HG03378 (cell line): ENCODE results near the gene GRK7.
"Not testable (repeated sequence)": the region's sequence is repeated elsewhere in the genome, so short reads cannot be mapped to it uniquely, and the experiment has no call there.

Experiments
- ATAC-seq: cut with Tn5 transposase; IDR thresholded peaks from one replicate; pipeline ENCODE4 v1.9.1; 2021; ENCODE audit warnings: mild to moderate bottlenecking, moderate library complexity; ENCODE audit not compliant: unreplicated experiment

The GRK7 gene

DNA sequence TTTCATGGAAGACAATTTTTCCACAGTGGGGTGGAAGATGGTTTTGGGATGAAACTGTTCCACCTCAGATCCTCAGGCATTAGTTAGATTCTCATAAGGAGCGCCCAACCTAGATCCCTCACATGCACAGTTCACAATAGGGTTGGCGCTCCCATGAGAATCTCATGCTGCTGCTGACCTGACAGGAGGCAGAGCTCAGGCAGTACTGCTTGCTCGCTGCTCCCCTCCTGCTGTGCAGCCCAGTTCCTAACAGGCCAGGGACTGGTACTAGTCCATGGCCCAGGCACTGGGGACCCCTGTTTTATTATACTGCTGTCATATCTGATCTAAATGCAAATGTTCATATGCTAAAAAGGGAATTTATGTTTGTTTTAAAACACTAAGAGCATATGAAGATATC is 9.8 kb upstream of the GRK7 start:
- ATAC-seq: no peak

DNA sequence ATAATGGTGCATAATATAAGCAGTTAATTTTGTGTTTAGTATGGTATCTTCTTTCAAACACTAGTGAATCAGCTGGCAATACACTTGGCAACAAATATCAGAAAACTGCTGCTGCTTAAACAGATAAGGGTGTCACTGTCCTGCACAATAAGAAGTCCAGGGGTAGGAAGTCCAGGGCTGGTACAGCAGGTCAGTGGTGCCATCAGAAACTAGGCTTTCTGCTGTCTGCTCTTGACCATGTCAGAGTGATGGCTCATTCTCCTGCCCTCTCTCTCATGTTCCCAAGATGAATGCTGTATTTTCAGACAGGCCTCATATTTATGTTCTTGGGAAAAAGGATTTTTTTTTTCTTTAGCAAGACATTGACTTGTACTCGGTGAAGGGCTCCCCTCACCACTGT is 9.2 kb upstream of the GRK7 start:
- ATAC-seq: no peak

- not testable (repeated sequence) for ATAC-seq
These were observed 656 bp upstream of the GRK7 start for GRCh38 chr3:141762552-141762951.

- no peak for ATAC-seq
These were observed 837 bp downstream of the GRK7 start for GRCh38 chr3:141764045-141764444.

DNA sequence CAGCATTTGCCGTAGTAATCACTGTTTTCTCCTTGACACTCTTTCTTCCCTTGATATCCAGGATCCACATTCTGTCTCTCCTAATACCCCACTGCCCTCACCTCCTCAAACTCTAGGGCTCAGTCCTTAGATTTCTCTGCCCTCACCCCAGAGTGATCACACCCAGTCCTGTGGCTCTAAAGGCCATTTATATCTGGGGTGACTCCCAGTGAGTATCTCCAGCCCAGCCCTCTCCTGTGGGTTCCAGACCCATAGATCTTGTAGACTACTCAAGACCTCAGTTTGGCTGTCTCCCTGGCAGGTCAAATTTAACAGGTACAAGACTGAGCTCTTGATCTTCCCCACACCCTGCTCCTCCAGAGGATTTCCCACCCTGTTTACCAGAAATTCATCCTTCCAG is 1.3 kb downstream of the GRK7 start:
- ATAC-seq: no peak

DNA sequence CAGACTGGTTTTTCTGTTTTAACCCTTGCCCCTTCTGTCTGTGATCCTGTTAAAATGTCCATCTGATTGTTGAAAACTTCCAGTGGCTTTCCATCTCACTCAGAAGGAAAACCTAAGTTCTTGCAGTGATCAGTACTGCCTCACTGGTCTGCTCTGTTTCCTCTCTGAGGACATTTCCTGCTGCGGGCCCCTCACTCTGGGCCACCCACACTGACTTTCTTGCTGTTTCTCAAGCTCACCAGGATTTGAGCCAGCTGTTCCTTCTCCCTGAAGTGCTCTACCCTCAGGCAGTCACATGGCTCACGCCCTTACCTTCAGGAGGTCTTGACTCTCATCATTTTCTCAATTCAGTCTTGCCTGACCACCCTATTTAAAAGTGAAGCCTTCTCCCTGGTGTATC is 1.8 kb downstream of the GRK7 start:
- no peak for ATAC-seq

- ATAC-seq: no peak
These were observed 3.9 kb downstream of the GRK7 start for GRCh38 chr3:141767066-141767465.

- no peak for ATAC-seq
These were observed 6.2 kb downstream of the GRK7 start for GRCh38 chr3:141769221-141769894.

GRCh38 chr3:141773676-141774075 is 10.5 kb downstream of the GRK7 start:
- no peak for ATAC-seq

DNA sequence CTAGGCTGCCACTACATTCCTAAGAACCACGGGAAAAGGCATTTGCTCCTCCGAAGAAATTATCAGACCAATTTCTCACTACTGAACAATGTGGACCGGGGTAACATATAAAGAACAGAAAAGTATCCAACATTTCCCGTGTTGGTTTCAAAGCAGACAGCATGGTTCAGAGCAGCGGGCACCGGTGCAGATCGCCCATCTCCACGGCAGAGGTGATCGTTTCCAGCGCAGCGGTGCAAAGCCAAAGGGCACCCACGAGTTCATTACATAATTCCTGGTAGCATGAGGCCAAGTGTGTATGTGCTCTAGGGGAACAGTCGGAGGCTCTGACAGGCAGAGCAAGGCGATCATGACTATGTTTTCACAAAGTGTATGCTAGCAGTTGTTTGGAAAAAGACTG is 13.2 kb downstream of the GRK7 start:
- no peak for ATAC-seq

- ATAC-seq: no peak
These were observed 13.7 kb downstream of the GRK7 start for GRCh38 chr3:141776885-141777284.

DNA sequence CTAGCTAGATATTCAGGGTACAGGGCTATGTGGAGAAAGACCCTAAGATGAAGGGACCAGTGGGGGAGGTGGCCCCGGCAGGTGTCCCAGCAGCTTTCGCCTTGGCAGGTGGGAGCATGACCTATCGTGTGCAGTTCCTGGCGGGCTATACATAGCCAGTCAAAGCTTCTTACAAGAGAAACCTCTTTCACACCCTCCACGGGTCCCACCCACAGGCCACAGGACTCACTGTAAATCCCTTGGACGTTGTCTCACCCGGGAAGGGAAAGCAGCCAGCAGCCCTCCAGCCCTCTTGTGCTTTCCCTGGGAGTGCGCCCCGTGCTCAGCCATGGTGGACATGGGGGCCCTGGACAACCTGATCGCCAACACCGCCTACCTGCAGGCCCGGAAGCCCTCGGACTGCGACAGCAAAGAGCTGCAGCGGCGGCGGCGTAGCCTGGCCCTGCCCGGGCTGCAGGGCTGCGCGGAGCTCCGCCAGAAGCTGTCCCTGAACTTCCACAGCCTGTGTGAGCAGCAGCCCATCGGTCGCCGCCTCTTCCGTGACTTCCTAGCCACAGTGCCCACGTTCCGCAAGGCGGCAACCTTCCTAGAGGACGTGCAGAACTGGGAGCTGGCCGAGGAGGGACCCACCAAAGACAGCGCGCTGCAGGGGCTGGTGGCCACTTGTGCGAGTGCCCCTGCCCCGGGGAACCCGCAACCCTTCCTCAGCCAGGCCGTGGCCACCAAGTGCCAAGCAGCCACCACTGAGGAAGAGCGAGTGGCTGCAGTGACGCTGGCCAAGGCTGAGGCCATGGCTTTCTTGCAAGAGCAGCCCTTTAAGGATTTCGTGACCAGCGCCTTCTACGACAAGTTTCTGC is 15.0 kb downstream of the GRK7 start:
- no peak for ATAC-seq

DNA sequence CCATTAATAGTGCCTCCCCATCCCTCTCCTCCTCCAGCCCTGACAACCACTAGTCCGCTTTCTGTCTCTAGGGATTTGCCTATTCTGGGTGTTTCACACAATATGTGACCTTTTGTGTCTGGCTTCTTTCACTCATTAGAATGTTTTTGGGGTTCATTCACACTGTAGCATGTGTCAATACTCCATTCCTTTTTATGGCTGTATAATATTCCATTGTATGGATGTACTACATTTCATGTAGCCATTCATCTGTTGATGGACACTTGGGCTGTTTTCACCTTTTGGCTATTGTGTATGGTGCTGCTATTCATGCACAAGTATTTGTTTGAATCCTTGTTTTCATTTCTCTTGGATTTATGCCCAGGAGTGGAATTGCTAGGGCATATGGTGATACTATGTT is 16.5 kb downstream of the GRK7 start:
- no peak for ATAC-seq

DNA sequence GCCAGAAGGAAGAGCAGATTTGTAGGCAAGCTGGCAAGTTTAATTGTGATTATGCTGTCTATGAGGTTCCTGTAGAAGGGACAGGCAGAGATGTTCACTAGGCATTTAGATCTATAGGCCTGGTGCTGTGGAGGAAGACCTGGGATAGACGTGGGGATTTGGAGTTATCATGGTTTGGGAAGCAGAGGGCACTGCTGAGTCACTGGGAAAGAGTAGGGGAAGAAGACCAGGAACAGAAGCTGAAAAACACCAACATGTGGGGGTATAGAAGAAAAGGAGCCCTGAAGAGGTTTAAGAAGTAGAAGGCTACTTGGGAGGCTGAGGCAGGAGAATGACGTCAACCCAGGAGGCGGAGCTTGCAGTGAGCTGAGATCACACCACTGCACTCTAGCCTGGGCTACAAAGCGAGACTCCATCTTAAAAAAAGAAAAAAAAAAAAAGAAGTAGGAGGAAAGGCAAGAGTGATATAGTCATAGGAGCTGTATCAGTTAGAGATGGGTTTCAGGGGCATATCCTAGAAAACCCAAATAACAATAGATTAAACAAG is 19.3 kb downstream of the GRK7 start:
- ATAC-seq: no peak

DNA sequence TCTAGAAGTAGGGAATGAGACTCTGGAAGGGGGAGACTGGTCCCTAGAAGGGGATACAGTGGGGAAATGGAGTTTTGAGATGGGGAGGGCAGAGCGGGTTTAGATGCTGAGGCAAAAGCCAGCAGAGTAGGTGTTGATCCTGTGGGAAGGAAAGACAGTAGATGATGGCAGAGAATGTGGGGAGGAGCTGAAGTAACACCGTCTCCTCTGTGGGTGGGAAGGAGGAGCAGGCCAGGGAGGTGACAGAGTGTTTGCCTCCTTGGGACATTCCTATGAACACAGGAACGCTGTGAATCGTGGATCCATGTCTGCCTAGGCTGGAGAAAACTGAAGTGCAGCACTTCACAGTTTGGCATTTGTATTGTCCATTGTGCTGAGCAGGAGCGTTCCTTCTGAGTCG is 20.4 kb downstream of the GRK7 start:
- ATAC-seq: no peak

DNA sequence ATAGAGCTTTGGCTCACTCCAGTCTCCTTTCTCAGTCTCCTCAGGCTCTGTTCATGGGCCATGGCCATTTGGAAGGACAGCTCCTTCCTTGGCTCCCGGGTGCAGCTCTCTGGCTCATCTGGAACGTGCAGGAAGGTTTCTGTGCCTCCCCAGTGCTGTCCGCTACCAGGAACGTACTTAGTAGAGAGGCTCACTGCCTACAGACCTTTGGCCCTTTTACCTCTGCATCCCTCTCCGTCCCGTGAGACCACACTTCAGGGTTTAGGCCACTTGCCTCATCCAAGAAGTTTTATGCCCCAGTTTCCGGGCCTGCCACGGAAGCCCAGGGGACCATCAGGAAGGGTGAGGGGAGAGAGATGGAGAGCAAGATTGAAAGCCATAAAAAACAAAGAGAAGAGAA is 20.9 kb downstream of the GRK7 start:
- no peak for ATAC-seq

DNA sequence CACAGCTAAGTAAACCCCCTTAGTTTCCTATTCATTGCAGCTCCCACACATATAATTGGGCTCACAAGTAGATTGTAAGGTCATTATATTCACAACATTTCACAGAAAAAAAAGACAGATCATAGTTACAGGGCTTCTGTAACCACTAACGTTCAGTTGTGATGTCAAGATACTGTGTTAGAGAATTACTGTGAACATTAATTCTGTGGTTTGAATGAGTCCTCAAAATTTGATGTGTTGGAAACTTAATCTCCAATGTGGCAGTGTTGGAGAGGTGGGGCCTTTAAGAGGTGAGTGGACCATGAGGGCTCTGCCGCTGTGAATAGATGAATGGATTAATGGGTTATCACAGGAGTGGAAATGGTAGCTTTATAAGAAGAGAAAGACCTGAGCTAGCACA is 21.3 kb downstream of the GRK7 start:
- no peak for ATAC-seq

DNA sequence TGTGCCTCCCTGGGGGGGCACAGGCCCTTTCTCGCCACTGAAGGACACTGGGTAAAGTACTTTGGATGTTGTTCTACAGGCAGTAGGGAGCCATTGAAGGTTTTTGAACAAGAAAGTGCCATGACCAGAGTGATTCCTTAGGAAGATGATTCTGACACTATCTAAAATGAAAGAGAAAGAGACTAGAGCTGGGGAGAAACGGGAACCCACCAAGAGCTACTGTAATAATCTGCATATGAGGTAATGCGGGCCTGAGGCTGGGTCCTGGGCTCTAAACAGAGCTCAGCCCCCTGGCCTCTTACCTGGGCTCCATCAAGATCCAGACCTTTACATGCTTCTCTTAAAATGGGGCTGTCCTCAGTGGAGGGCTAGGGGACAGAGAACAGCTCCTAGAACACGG is 24.9 kb downstream of the GRK7 start:
- no peak for ATAC-seq

GRCh38 chr3:141788750-141789149 is 25.5 kb downstream of the GRK7 start:
- ATAC-seq: not testable (repeated sequence)

- ATAC-seq: no peak
These were observed 26.1 kb downstream of the GRK7 start for GRCh38 chr3:141789281-141789680.

DNA sequence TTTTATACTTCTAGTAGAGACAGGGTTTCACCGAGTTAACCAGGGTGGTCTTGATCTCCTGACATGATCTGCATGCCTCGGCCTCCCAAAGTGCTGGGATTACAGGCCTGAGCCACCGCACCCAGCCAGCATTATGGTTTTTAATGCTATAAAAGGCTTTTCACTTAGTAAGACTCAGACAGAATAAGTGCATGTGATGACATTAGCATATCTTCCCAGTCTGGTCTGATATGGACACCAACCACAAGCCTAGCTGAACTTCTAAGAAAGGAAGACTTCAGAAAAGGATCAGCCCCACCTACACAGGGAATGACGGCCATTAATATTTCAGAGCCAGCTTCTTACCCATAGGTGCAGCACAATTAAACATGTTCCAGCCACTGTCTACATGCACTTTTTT is 27.0 kb downstream of the GRK7 start:
- no peak for ATAC-seq

DNA sequence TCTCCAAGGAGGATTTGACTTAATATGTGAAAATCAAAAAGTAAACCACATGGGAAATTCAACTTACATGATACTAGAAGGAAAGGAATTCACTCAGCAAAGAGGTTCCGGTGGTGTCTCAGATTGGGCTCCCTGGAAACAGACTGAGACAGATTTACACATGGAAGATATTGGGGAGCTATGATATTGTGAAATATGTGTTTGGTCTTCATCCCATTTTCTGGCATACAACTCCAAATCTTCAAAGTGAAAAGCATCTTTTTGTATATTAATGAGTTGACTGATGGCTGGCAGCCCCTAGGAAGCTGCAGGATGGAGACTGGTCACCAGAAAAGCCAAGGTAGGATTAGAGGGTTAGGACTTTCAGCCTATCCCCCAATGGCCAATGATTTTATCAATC is 29.3 kb downstream of the GRK7 start:
- no peak for ATAC-seq
